ENCODE results near the gene PLEKHO2.

PLEKHO2 gene

GRCh38 chr15:64915518-64916227 is 74.0 kb downstream of the PLEKHO2 start:
- no peak for DNase-seq

- no peak for DNase-seq
Measured at GRCh38 chr15:64916365-64916764, 74.7 kb downstream of the PLEKHO2 start.

GRCh38 chr15:64917211-64917610 is 75.5 kb downstream of the PLEKHO2 start:
- no peak for DNase-seq
